Left ventricle myocardium inferior (tissue), 1 donor: Measurements from ENCODE around the gene OTOA. TPM values are rescaled to one million over a fixed set of nuclear protein-coding genes. Genes with fewer than 3 reads are reported as not detected.

Source experiments
- DNase-seq: peaks from one replicate; pipeline ENCODE4 v3.0.0-alpha.2; 2020
- H3K27ac ChIP-seq: fragments of 200-600 bp; replicated peaks from 2 replicates; pipeline ENCODE4 v1.8.0; 2021
- H3K27me3 ChIP-seq: fragments of 200-600 bp; 2 replicates; pipeline ENCODE4 v1.8.0; 2021; ENCODE audit warnings: low read depth
- H3K36me3 ChIP-seq: fragments of 200-600 bp; 2 replicates; pipeline ENCODE4 v1.8.0; 2021
- H3K4me1 ChIP-seq: fragments of 200-600 bp; 2 replicates; pipeline ENCODE4 v1.8.0; 2021
- H3K4me3 ChIP-seq: fragments of 200-600 bp; 2 replicates; pipeline ENCODE4 v1.8.0; 2021; ENCODE audit warnings: mild to moderate bottlenecking, moderate library complexity
- H3K9me3 ChIP-seq: fragments of 200-600 bp; replicated peaks from 2 replicates; pipeline ENCODE4 v1.8.0; 2021
- intact Hi-C: fragments of 100-400 bp; cut with micrococcal nuclease; formaldehyde crosslinking; loops from one replicate; pipeline ENCODE4 v1.11.0; 2022
- total RNA-seq: library from RNA; stranded (reverse); fragmentation: NEBNext Ultra II Directional; extraction: Animal tissue kit (Norgen Biotek cat#: 25700); gene quantifications from one replicate; pipeline ENCODE4 v1.2.1, GENCODE V29; 2021
- TF ChIP-seq, protein P1 (sequence below): fragments of 200-600 bp; IDR thresholded peaks from 2 replicates; pipeline ENCODE4 v1.8.0; 2021; ENCODE audit warnings: antibody characterized with exemption, mild to moderate bottlenecking, borderline replicate concordance
- donor health status: DM: no; HTN: yes; CAD: no; lungs with severe emphysema.

OTOA gene
- total RNA-seq, 1 donor from 2014 or later, result 0.11 TPM

GRCh38 chr16:21643785-21644184 is 20.0 kb upstream of the OTOA start:
- H3K36me3 ChIP-seq, result no peaks in the 10 kb centered on the region
- no peak overlapping the region for H3K4me3 ChIP-seq
- H3K4me1 ChIP-seq, result peaks cover 38% of the 10 kb centered on the region
- intact Hi-C loops, result no loop called here
- no peaks in the 10 kb centered on the region for H3K27me3 ChIP-seq
- no peaks in the 10 kb centered on the region for H3K9me3 ChIP-seq
- DNase-seq, result no peak
- H3K27ac ChIP-seq, result no peak overlapping the region
- TF ChIP-seq, protein P1, sequence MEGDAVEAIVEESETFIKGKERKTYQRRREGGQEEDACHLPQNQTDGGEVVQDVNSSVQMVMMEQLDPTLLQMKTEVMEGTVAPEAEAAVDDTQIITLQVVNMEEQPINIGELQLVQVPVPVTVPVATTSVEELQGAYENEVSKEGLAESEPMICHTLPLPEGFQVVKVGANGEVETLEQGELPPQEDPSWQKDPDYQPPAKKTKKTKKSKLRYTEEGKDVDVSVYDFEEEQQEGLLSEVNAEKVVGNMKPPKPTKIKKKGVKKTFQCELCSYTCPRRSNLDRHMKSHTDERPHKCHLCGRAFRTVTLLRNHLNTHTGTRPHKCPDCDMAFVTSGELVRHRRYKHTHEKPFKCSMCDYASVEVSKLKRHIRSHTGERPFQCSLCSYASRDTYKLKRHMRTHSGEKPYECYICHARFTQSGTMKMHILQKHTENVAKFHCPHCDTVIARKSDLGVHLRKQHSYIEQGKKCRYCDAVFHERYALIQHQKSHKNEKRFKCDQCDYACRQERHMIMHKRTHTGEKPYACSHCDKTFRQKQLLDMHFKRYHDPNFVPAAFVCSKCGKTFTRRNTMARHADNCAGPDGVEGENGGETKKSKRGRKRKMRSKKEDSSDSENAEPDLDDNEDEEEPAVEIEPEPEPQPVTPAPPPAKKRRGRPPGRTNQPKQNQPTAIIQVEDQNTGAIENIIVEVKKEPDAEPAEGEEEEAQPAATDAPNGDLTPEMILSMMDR, result no peak

- Histone ChIP-seq H3K4me1 (peaks cover 38% of the 10 kb centered on the region), H3K27ac (peak overlapping the region; percentile 68), H3K27me3 (no peaks in the 10 kb centered on the region), H3K36me3 (no peaks in the 10 kb centered on the region), H3K4me3 (peak overlapping the region; percentile 55), H3K9me3 (no peaks in the 10 kb centered on the region)
- intact Hi-C loops, result no loop called here
- DNase-seq, result no peak
- TF ChIP-seq, protein P1, result no peak
These were observed 19.1 kb upstream of the OTOA start for GRCh38 chr16:21644674-21645073.

DNA sequence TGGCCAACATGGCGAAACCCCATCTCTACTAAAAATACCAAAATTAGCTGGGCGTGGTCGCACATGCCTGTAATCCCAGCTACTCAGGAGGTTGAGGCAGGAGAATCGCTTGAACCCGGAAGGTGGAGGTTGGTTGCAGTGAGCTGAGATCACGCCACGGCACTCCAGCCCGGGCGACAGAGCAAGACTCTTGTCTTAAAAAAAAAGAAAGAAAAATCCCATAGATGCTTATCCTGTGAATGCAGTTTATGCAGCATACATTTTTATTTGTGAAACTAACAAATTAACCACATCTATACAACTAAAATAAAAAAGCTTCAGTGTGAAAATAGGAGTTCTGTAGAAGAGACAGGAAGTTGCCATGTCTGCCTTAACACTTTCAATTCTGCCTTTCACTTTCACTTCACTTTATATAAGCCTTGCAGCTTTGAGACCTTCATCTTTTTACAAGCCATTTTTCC is 18.5 kb upstream of the OTOA start:
- no peaks in the 10 kb centered on the region for H3K9me3 ChIP-seq
- no peak for DNase-seq
- TF ChIP-seq, protein P1, result no peak
- intact Hi-C loops, result no loop called here
- peak overlapping the region; percentile 55 for H3K4me3 ChIP-seq
- peaks cover 43% of the 10 kb centered on the region for H3K4me1 ChIP-seq
- H3K36me3 ChIP-seq, result no peaks in the 10 kb centered on the region
- no peaks in the 10 kb centered on the region for H3K27me3 ChIP-seq
- H3K27ac ChIP-seq, result peak overlapping the region; percentile 68

- Histone ChIP-seq H3K27ac (peak overlapping the region; percentile 68), H3K9me3 (no peaks in the 10 kb centered on the region), H3K4me1 (peaks cover 40% of the 10 kb centered on the region), H3K27me3 (no peaks in the 10 kb centered on the region), H3K36me3 (no peaks in the 10 kb centered on the region), H3K4me3 (peak overlapping the region; percentile 55)
- no peak for DNase-seq
- intact Hi-C loops, result no loop called here
- TF ChIP-seq, protein P1, result no peak
These were observed 17.7 kb upstream of the OTOA start for GRCh38 chr16:21646091-21646490.

- no peaks in the 10 kb centered on the region for H3K9me3 ChIP-seq
- H3K36me3 ChIP-seq, result no peaks in the 10 kb centered on the region
- DNase-seq, result no peak
- TF ChIP-seq, protein P1, result no peak
- intact Hi-C loops, result no loop called here
- H3K27me3 ChIP-seq, result no peaks in the 10 kb centered on the region
- peaks cover 36% of the 10 kb centered on the region for H3K4me1 ChIP-seq
- H3K27ac ChIP-seq, result peak overlapping the region; percentile 68
- H3K4me3 ChIP-seq, result no peak overlapping the region
These were observed 16.8 kb upstream of the OTOA start for GRCh38 chr16:21646721-21647561.
